Activated CD8-positive, alpha-beta T cell treated with anti-CD3 and anti-CD28 coated beads for 36 hours (primary cell): ENCODE results near the gene B4GALT5. TPM values are rescaled to one million over a fixed set of nuclear protein-coding genes. Genes with fewer than 3 reads are reported as not detected.

Source experiments
- ATAC-seq: fragments of 200-7000 bp; cut with Tn5 transposase; one replicate; pipeline ENCODE4 v1.10.0; 2021; ENCODE audit warnings: mild to moderate bottlenecking, moderate library complexity
- CTCF ChIA-PET: fragments of 350-600 bp; sonication (Branson Sonifier 250); formaldehyde crosslinking; loops from one replicate; lab custom pipeline; 2021; ENCODE audit warnings: antibody characterized with exemption; lab: Charles Lee
- POLR2A ChIA-PET: fragments of 350-600 bp; sonication (Branson Sonifier 250); formaldehyde crosslinking; loops from one replicate; lab custom pipeline; 2021; ENCODE audit warnings: antibody characterized with exemption; lab: Charles Lee
- DNase-seq: peaks from one replicate; pipeline ENCODE4 v3.0.0-alpha.2; 2020
- H3K27ac Mint-ChIP-seq: one replicate; pipeline ENCODE4 v1.8.0; 2021; ENCODE audit warnings: mild to moderate bottlenecking, mixed read lengths
- H3K27me3 Mint-ChIP-seq: one replicate; pipeline ENCODE4 v1.8.0; 2021; ENCODE audit warnings: mixed read lengths
- H3K36me3 Mint-ChIP-seq: one replicate; pipeline ENCODE4 v1.8.0; 2021; ENCODE audit warnings: low read depth, mixed read lengths
- H3K4me1 Mint-ChIP-seq: one replicate; pipeline ENCODE4 v1.8.0; 2021; ENCODE audit warnings: low read depth, mixed read lengths
- H3K4me3 Mint-ChIP-seq: one replicate; pipeline ENCODE4 v1.8.0; 2021; ENCODE audit warnings: mild to moderate bottlenecking, moderate library complexity, mixed read lengths
- H3K9me3 Mint-ChIP-seq: one replicate; pipeline ENCODE4 v1.8.0; 2021; ENCODE audit warnings: mixed read lengths
- CTCF ChIP-seq: fragments of 200-600 bp; IDR thresholded peaks from one replicate; pipeline ENCODE4 v1.8.0; 2022; ENCODE audit warnings: antibody characterized with exemption, mild to moderate bottlenecking
- intact Hi-C: fragments of 100-400 bp; cut with micrococcal nuclease; formaldehyde crosslinking; loops from one replicate; pipeline ENCODE4 v1.10.0; 2022
- total RNA-seq, 2 experiments: library from RNA; stranded (reverse); gene quantifications; one replicate each; pipeline ENCODE4 v1.2.3, GENCODE V29; 2021

The B4GALT5 gene
- total RNA-seq, 2 experiments from 2014 or later: 16.5 to 16.8 TPM

- peaks cover 75% of the 10 kb centered on the region for H3K4me1 Mint-ChIP-seq
- H3K27ac Mint-ChIP-seq: peak overlapping the region; percentile 96
- intact Hi-C loops: no loop called here
- peak overlapping the region; percentile 85 for H3K4me3 Mint-ChIP-seq
- H3K9me3 Mint-ChIP-seq: peaks cover 4% of the 10 kb centered on the region
- TF ChIP-seq CTCF: no peak
- peaks cover 30% of the 10 kb centered on the region for H3K36me3 Mint-ChIP-seq
- no peak for ATAC-seq
- no peak for DNase-seq
- POLR2A ChIA-PET: interaction anchor here (1.0 to 4.0 kb wide), 17 partner anchors 11 to 343 kb away, joined by 3 to 31 read pairs (median 4); partner anchors contain the start of gene SLC9A8
- no peaks in the 10 kb centered on the region for H3K27me3 Mint-ChIP-seq
- CTCF ChIA-PET: interaction anchor here (3.1 to 6.8 kb wide), 3 partner anchors 14 to 58 kb away, joined by 20 to 55 read pairs (median 41); no protein-coding TSS in a partner anchor
These were observed 118.3 kb downstream of the B4GALT5 start for GRCh38 chr20:49595346-49595745.

- peak overlapping the region; percentile 85 for H3K4me3 Mint-ChIP-seq
- ATAC-seq: no peak
- POLR2A ChIA-PET: interaction anchor here (0.7 to 4.0 kb wide), 19 partner anchors 10 to 343 kb away, joined by 3 to 31 read pairs (median 4); partner anchors contain the start of gene SLC9A8
- intact Hi-C loops: no loop called here
- H3K27ac Mint-ChIP-seq: peak overlapping the region; percentile 96
- H3K36me3 Mint-ChIP-seq: peaks cover 33% of the 10 kb centered on the region
- H3K9me3 Mint-ChIP-seq: peaks cover 7% of the 10 kb centered on the region
- no peak for TF ChIP-seq CTCF
- DNase-seq: peak; percentile 38
- CTCF ChIA-PET: interaction anchor here (3.1 to 6.8 kb wide), 3 partner anchors 15 to 57 kb away, joined by 20 to 55 read pairs (median 41); no protein-coding TSS in a partner anchor
- peaks cover 79% of the 10 kb centered on the region for H3K4me1 Mint-ChIP-seq
- no peaks in the 10 kb centered on the region for H3K27me3 Mint-ChIP-seq
These were observed 118.8 kb downstream of the B4GALT5 start for GRCh38 chr20:49594931-49595315.

- Mint-ChIP-seq H3K27me3 (no peaks in the 10 kb centered on the region), H3K36me3 (peaks cover 37% of the 10 kb centered on the region), H3K27ac (peak overlapping the region; percentile 96), H3K4me3 (peak overlapping the region; percentile 85), H3K4me1 (peaks cover 85% of the 10 kb centered on the region), H3K9me3 (peaks cover 10% of the 10 kb centered on the region)
- ChIA-PET POLR2A (interaction anchor here (0.6 to 4.0 kb wide), 16 partner anchors 10 to 318 kb away, joined by 3 to 31 read pairs (median 4); partner anchors contain the start of gene SLC9A8), CTCF (interaction anchor here (0.9 to 6.8 kb wide), 5 partner anchors 13 to 57 kb away, joined by 3 to 55 read pairs (median 20); no protein-coding TSS in a partner anchor)
- ATAC-seq (peak; percentile 57), DNase-seq (peak; percentile 94)
- intact Hi-C loops: no loop called here
- TF ChIP-seq CTCF: no peak
These were observed 119.3 kb downstream of the B4GALT5 start for GRCh38 chr20:49594143-49594930.

GRCh38 chr20:49593466-49594142 lies 120.1 kb downstream of the B4GALT5 start:
- Mint-ChIP-seq H3K27me3 (no peaks in the 10 kb centered on the region), H3K9me3 (peaks cover 10% of the 10 kb centered on the region), H3K36me3 (peaks cover 37% of the 10 kb centered on the region), H3K27ac (peak overlapping the region; percentile 96), H3K4me3 (peak overlapping the region; percentile 85), H3K4me1 (peaks cover 88% of the 10 kb centered on the region)
- intact Hi-C loops: no loop called here
- no peak for TF ChIP-seq CTCF
- ChIA-PET CTCF (interaction anchor here (0.9 to 6.8 kb wide), 7 partner anchors 10 to 478 kb away, joined by 3 to 55 read pairs (median 4); no protein-coding TSS in a partner anchor), POLR2A (interaction anchor here (0.6 to 4.0 kb wide), 11 partner anchors 9 to 317 kb away, joined by 3 to 31 read pairs (median 5); partner anchors contain the start of gene SLC9A8)
- ATAC-seq (no peak), DNase-seq (peak; percentile 68)
